Mucosa of descending colon (tissue), 3 donors: ENCODE results near the gene HDAC9. TPM values are rescaled to one million over a fixed set of nuclear protein-coding genes. Genes with fewer than 3 reads are reported as not detected.

Experiments used
- ATAC-seq: fragments of 200-7000 bp; cut with Tn5 transposase; one replicate; pipeline ENCODE4 v1.9.1; 2020; ENCODE audit warnings: mild to moderate bottlenecking, moderate library complexity
- DNase-seq, 3 donors: peaks; one replicate each; pipeline ENCODE4 v3.0.0-alpha.2; 2020
- H3K36me3 ChIP-seq: fragments of 200-600 bp; one replicate; pipeline ENCODE4 v1.8.0; 2021; ENCODE audit warnings: low read depth, mild to moderate bottlenecking
- H3K4me1 ChIP-seq: fragments of 200-600 bp; one replicate; pipeline ENCODE4 v1.8.0; 2021; ENCODE audit warnings: low read depth, mild to moderate bottlenecking
- H3K4me3 ChIP-seq: fragments of 200-600 bp; one replicate; pipeline ENCODE4 v1.8.0; 2021; ENCODE audit warnings: mild to moderate bottlenecking
- H3K9me3 ChIP-seq: fragments of 200-600 bp; one replicate; pipeline ENCODE4 v1.8.0; 2021; ENCODE audit warnings: mild to moderate bottlenecking
- intact Hi-C, 2 donors: fragments of 100-400 bp; cut with DNase I in 1 of 2; cut with micrococcal nuclease in 1 of 2; formaldehyde crosslinking; loops; one replicate each; pipeline versions ENCODE4 v1.11.0 to v1.11.1; 2022; cut with DNase I, micrococcal nuclease
- total RNA-seq, 3 donors: library from RNA; stranded (reverse); fragmentation: NEBNext Ultra II Directional in 2 of 3; extraction: Animal tissue kit (Norgen Biotek cat#: 25700) in 2 of 3; gene quantifications; one replicate each; pipeline versions ENCODE4 v1.2.1 to v1.2.4, GENCODE V29; 2021 to 2023
- TF ChIP-seq, protein P1 (sequence below): fragments of 200-600 bp; IDR thresholded peaks from one replicate; pipeline ENCODE4 v1.8.0; 2022; ENCODE audit warnings: antibody characterized with exemption, mild to moderate bottlenecking
- donor health status: DM: no; HTN: no; CAD: no; lungs with moderate emphysema.
- donor health status: DM: no; HTN: no; CAD: no.
- donor health status: DM: no; HTN: yes; CAD: no.

The HDAC9 gene
- total RNA-seq, 3 donors from 2014 or later, result 16.0 to 20.4 (median 17.5) TPM

DNA sequence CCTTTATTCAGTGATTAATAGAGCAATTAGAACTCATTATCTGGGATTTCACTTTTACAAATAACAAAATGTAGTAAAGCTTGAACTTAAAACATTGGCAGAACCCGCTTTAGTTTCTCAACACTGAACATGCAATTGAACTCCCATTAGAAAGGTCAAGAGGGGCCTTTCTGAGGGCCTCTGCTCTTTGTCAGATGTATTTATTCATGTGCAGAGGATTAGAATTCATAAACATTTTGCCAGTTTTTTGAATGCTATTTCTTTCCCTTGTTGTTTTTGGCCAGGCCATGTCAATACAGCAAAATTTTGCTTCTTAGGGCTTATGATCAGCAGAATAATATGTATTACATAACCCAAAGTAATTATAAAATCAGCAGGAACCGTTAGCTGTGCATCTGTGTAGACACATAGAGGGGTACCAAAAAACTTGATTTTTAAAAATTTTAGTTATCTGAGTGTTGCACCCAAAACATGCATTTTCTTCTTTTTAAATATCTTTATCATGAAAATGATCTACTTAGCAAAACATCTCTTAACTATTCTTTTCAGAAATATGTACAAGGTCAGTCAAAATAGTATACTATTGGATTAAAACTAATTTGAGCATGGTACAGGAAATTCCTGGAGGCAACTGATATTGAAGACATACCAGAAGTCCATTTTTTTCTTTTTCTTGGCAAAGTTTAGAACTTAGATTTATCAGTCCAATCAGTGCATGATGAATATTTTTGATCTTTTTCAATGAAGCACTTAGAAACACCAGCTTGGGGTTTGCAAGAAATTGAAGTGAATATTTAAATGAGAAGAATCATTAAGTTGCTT is 444.4 kb downstream of the HDAC9 start:
- H3K4me3 ChIP-seq, result no peak overlapping the region
- intact Hi-C loops, result no loop called here
- no peak for ATAC-seq
- peaks cover 3% of the 10 kb centered on the region for H3K9me3 ChIP-seq
- TF ChIP-seq, protein P1, sequence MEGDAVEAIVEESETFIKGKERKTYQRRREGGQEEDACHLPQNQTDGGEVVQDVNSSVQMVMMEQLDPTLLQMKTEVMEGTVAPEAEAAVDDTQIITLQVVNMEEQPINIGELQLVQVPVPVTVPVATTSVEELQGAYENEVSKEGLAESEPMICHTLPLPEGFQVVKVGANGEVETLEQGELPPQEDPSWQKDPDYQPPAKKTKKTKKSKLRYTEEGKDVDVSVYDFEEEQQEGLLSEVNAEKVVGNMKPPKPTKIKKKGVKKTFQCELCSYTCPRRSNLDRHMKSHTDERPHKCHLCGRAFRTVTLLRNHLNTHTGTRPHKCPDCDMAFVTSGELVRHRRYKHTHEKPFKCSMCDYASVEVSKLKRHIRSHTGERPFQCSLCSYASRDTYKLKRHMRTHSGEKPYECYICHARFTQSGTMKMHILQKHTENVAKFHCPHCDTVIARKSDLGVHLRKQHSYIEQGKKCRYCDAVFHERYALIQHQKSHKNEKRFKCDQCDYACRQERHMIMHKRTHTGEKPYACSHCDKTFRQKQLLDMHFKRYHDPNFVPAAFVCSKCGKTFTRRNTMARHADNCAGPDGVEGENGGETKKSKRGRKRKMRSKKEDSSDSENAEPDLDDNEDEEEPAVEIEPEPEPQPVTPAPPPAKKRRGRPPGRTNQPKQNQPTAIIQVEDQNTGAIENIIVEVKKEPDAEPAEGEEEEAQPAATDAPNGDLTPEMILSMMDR, result no peak
- H3K36me3 ChIP-seq, result no peaks in the 10 kb centered on the region
- H3K4me1 ChIP-seq, result no peaks in the 10 kb centered on the region
- DNase-seq, result no peak

DNA sequence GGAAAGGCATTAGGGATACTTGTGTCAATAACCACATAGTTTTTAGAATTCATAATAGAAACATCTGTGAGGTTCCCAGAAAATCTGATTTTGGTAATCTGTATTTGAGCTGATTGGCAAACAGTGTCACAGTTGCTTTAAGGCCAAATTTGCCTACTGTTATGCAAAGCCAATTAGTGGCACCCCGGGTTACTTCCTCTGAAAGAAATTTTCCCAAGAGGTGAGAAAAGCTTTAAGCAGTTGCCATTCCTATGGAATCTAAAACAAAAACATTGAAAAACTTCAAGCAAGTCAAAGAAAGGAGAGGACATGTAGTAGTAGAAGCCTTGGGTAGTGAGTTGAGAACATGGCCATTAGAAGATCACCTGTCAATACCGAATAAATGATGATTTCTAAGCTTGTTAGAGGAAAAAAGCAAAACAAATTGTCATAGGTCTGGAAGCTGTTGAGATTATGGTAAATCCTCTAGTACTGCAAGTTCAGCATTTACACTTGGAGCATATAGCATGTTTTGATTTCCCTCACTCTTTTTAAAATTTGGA is 445.1 kb downstream of the HDAC9 start:
- no peaks in the 10 kb centered on the region for H3K36me3 ChIP-seq
- TF ChIP-seq, protein P1, result no peak
- ATAC-seq, result no peak
- no peak for DNase-seq
- H3K4me3 ChIP-seq, result no peak overlapping the region
- no peaks in the 10 kb centered on the region for H3K4me1 ChIP-seq
- H3K9me3 ChIP-seq, result peaks cover 3% of the 10 kb centered on the region
- intact Hi-C loops, result no loop called here

DNA sequence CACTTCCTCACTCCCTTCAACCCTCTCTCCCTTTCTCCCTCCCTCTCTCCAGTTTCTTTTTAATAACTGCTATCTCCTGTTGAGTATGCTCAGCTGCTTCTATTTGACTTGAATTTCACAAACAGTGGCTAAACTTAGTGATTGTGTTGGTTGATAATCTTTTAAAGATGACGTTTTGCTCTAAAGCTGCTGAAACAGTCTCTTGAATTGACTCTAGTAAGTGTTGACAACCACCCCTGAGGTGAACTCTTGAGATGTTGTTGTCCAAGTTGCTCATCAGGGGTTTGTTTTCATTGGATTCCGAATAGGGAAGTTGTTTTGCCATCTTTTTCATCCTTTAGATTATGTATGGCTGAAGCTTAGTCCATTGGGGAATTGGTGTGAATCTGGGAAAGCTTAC is 445.7 kb downstream of the HDAC9 start:
- TF ChIP-seq, protein P1, result no peak
- ATAC-seq (no peak), DNase-seq (no peak)
- intact Hi-C loops, result no loop called here
- Histone ChIP-seq H3K9me3 (peaks cover 3% of the 10 kb centered on the region), H3K4me3 (no peak overlapping the region), H3K4me1 (no peaks in the 10 kb centered on the region), H3K36me3 (no peaks in the 10 kb centered on the region)

DNA sequence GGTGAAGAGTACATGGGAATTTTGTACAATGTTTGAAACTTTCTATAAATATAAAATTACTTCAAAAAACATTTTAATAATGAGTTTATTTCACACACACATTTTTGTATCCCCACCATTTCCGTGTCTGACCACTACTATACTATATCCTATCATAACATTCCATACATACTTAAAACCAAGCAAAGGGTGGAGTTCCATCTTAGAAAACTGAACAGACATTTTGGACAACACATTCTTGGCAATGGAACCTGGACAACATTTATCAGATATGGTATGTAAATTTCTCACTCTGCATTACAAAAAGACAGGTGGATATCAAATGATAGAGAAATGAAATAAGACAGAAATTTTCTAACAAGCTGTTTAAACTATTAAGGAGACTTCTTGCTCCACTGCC is 453.0 kb downstream of the HDAC9 start:
- intact Hi-C loops, result no loop called here
- Histone ChIP-seq H3K4me3 (no peak overlapping the region), H3K4me1 (no peaks in the 10 kb centered on the region), H3K9me3 (no peaks in the 10 kb centered on the region), H3K36me3 (no peaks in the 10 kb centered on the region)
- ATAC-seq (no peak), DNase-seq (no peak)
- TF ChIP-seq, protein P1, result no peak

DNA sequence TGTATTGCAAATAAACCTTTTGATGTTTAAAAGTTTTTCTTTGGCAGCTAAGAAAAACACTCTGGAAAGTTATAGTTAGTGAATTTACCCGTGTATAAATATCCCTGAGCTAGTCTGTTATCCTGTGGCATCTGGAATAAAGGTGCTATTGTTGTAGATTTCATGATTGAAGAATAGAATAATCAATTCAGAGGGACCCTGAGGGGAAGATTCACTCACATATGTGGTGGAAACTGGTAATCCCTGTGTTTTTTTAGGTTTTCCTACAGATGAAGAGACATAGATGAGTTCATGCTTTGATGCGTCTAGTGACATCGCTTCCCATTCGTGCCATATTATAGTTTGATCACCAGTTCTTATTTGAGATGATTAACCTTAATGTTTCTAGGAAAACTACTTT is 457.3 kb downstream of the HDAC9 start:
- intact Hi-C loops, result no loop called here
- Histone ChIP-seq H3K36me3 (no peaks in the 10 kb centered on the region), H3K4me3 (no peak overlapping the region), H3K9me3 (no peaks in the 10 kb centered on the region), H3K4me1 (no peaks in the 10 kb centered on the region)
- TF ChIP-seq, protein P1, result no peak
- ATAC-seq, result no peak
- no peak for DNase-seq
